ENCODE data around the gene RAB7A.

- TF ChIP-seq CTCF (IDR thresholded peaks at IDR 0.05; ENCODE audit: insufficient read depth, low read depth, low read length) (no peak), EZH2 (IDR thresholded peaks at IDR 0.05; ENCODE audit: insufficient read depth, low read length) (no peak)
These were observed 121.8 kb downstream of the RAB7A start for GRCh38 chr3:128847666-128848370.

Data from astrocyte (in vitro differentiated cells and primary cell).